Parathyroid adenoma (tissue), 2 donors: ENCODE data around the gene QSOX2.
"Not testable (repeated sequence)": the region's sequence is repeated elsewhere in the genome, so short reads cannot be mapped to it uniquely, and the experiment has no call there.

Experiments used
- H2AFZ ChIP-seq: fragments of 300-600 bp; sonication (generic); one replicate; pipeline ENCODE4 v1.7.0; 2017; ENCODE audit warnings: antibody characterized with exemption, mild to moderate bottlenecking
- H3K27ac ChIP-seq: fragments of 300-600 bp; sonication (generic); one replicate; pipeline ENCODE4 v1.7.0; 2017
- H3K27me3 ChIP-seq: fragments of 300-600 bp; sonication (generic); one replicate; pipeline ENCODE4 v1.7.0; 2017; ENCODE audit warnings: low read length; ENCODE audit not compliant: control insufficient read depth, insufficient read depth
- H3K36me3 ChIP-seq: fragments of 300-600 bp; sonication (generic); one replicate; pipeline ENCODE4 v1.7.0; 2017; ENCODE audit warnings: low read length; ENCODE audit not compliant: control insufficient read depth, insufficient read depth
- H3K4me1 ChIP-seq: fragments of 300-600 bp; sonication (generic); one replicate; pipeline ENCODE4 v1.7.0; 2017; ENCODE audit warnings: control low read depth
- H3K4me2 ChIP-seq: fragments of 300-600 bp; sonication (generic); one replicate; pipeline ENCODE4 v1.7.0; 2017; ENCODE audit warnings: low read length
- H3K4me3 ChIP-seq: fragments of 300-600 bp; sonication (generic); one replicate; pipeline ENCODE4 v1.7.0; 2017; ENCODE audit warnings: low read depth, low read length
- H3K79me2 ChIP-seq: fragments of 300-600 bp; sonication (generic); one replicate; pipeline ENCODE4 v1.7.0; 2017; ENCODE audit warnings: control low read depth
- H3K9ac ChIP-seq: fragments of 300-600 bp; sonication (generic); one replicate; pipeline ENCODE4 v1.7.0; 2017; ENCODE audit warnings: mild to moderate bottlenecking
- H3K9me3 ChIP-seq: fragments of 300-600 bp; sonication (generic); one replicate; pipeline ENCODE4 v1.7.0; 2017; ENCODE audit warnings: low read length; ENCODE audit not compliant: control insufficient read depth
- TF ChIP-seq, protein P1 (sequence below): fragments of 300-600 bp; sonication (generic); IDR thresholded peaks from one replicate; pipeline ENCODE4 v1.7.0; 2017; ENCODE audit warnings: antibody characterized with exemption, mild to moderate bottlenecking
- donor health status: primary hyperparathyroidism.

Gene QSOX2

DNA sequence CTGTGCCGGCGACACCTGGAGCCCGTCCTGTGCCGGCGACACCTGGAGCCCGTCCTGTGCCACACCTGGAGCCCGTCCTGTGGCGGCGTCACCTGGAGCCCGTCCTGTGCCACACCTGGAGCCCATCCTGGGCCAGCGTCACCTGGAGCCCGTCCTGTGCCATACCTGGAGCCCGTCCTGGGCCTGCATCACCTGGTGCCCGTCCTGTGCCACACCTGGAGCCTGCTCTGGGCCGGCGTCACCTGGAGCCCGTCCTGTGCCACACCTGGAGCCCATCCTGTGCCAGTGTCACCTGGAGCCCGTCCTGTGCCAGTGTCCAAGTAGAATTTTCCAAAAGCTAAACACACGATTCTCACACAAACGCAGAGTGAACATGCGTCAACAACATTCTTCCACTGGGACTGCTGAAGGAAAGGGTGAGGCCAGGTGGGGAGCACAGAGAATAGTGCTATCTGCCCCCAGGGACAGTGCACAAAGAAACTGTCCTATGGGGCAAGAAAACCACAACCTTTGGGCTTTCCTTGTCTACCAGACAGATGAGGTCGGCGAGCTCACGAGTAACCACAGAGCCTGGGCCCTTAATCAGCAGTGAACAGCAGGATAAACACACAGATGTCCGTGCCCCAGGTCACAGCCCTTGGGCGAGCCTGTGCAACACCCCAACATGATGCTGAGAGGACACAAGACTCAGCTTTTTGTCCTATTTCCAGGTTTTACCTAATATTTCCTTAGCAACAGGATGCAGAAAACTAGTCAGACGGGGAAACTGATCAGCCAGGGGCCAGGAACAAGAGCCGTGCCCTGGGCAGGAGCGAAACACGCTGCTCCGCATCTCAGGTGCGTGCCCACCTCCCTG is 7.9 kb downstream of the QSOX2 start:
- Histone ChIP-seq H3K27me3 (no peaks in the 10 kb centered on the region), H3K4me3 (no peak overlapping the region), H3K4me2 (no peak overlapping the region), H3K9me3 (no peaks in the 10 kb centered on the region), H3K9ac (no peak overlapping the region), H3K79me2 (peaks cover 11% of the 10 kb centered on the region), H2AFZ (no peak overlapping the region), H3K27ac (no peak overlapping the region), H3K4me1 (no peaks in the 10 kb centered on the region), H3K36me3 (no peaks in the 10 kb centered on the region)
- TF ChIP-seq, protein P1, sequence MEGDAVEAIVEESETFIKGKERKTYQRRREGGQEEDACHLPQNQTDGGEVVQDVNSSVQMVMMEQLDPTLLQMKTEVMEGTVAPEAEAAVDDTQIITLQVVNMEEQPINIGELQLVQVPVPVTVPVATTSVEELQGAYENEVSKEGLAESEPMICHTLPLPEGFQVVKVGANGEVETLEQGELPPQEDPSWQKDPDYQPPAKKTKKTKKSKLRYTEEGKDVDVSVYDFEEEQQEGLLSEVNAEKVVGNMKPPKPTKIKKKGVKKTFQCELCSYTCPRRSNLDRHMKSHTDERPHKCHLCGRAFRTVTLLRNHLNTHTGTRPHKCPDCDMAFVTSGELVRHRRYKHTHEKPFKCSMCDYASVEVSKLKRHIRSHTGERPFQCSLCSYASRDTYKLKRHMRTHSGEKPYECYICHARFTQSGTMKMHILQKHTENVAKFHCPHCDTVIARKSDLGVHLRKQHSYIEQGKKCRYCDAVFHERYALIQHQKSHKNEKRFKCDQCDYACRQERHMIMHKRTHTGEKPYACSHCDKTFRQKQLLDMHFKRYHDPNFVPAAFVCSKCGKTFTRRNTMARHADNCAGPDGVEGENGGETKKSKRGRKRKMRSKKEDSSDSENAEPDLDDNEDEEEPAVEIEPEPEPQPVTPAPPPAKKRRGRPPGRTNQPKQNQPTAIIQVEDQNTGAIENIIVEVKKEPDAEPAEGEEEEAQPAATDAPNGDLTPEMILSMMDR: no peak

DNA sequence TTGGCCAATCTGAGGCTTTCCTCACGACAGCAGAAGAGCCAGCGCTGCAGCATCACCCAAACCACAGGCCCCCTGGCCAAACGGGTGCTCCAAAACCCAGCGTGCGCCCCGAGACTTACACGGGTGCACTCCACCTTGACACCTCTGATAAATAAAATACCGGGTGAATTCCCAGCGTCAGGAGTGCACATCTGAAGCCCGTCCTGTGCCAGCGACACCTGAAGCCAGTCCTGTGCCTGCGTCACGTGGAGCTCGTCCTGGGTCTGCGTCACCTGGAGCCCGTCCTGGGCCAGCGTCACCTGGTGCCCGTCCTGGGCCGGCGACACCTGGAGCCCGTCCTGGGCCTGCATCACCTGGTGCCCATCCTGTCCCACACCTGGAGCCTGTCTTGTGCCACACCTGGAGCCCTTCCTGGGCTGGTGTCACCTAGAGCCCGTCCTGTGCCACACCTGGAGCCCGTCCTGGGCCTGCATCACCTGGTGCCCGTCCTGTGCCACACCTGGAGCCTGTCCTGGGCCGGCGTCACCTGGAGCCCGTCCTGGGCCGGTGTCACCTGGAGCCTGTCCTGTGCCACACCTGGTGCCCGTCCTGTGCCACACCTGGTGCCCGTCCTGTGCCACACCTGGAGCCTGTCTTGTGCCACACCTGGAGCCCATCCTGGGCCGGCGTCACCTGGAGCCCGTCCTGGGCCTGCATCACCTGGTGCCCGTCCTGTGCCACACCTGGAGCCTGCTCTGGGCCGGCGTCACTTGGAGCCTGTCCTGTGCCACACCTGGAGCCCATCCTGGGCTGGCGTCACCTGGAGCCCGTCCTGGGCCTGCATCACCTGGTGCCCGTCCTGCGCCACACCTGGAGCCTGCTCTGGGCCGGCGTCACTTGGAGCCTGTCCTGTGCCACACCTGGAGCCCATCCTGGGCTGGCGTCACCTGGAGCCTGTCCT is 8.9 kb downstream of the QSOX2 start:
- not testable (repeated sequence) for H3K9ac ChIP-seq, H3K4me2 ChIP-seq, H3K79me2 ChIP-seq, H3K36me3 ChIP-seq, H3K9me3 ChIP-seq, H3K27me3 ChIP-seq, H2AFZ ChIP-seq, H3K4me3 ChIP-seq, H3K27ac ChIP-seq, H3K4me1 ChIP-seq

DNA sequence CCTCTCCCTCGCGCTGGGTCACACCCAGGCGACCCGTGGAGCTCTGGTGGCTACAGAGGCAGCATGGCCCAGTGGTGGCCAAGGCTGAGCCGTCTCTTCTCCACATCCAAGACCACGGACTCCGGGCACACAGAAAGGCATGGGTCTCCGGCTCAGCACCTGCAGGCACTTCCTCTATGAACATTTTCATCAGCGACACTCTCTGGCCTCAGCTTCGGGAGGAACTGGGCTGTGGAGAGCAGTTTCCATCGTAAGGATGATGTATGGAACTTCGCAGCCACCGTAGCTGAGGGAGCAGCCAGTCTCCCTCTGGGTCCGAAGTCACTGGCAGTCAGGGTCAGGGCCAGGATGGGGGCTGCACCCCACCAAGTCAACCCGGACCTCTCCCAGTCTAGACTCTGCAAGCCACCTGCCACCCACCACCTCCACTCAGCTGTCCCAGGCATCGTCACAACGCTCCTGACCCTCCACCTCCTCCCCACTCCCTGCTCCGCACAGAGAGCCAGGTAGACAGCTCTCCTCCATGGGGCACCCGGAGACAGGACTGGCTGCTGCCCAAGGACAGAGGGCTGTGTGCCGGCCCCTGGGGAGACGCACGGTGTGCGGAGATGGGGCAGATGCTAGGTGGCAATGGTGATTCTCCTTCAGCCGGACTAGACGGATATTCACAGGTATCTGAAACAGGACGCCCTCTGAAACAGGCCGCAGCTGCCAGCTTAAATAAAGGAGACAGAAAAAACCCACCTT is 9.7 kb downstream of the QSOX2 start:
- Histone ChIP-seq H3K4me1 (no peaks in the 10 kb centered on the region), H3K9me3 (no peaks in the 10 kb centered on the region), H3K9ac (no peak overlapping the region), H2AFZ (no peak overlapping the region), H3K79me2 (no peaks in the 10 kb centered on the region), H3K36me3 (no peaks in the 10 kb centered on the region), H3K4me3 (no peak overlapping the region), H3K27me3 (no peaks in the 10 kb centered on the region), H3K27ac (no peak overlapping the region), H3K4me2 (no peak overlapping the region)
- TF ChIP-seq, protein P1: no peak

DNA sequence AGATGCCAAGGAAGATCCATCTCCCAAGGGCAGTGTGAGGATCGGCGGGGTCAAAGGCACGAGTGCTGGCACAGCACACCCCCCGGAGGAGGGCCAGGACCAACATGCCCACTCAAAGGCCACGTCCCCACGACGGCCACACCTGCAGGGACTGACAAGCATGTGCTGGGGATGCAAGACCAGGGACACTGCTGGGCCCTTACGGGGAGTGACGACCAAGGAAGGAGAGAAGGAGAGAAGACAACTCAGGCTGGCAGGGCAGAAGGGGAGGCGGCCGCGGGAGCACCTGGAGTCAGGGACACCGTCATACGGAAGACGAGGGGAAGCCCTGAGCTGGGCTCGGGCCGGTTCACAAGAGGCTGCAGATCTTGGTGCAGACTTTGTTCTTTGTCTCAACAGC is 10.4 kb downstream of the QSOX2 start:
- no peaks in the 10 kb centered on the region for H3K27me3 ChIP-seq
- no peaks in the 10 kb centered on the region for H3K79me2 ChIP-seq
- H3K9me3 ChIP-seq: no peaks in the 10 kb centered on the region
- no peak overlapping the region for H3K4me3 ChIP-seq
- no peak overlapping the region for H3K9ac ChIP-seq
- no peaks in the 10 kb centered on the region for H3K4me1 ChIP-seq
- no peak overlapping the region for H3K4me2 ChIP-seq
- TF ChIP-seq, protein P1: no peak
- H3K36me3 ChIP-seq: no peaks in the 10 kb centered on the region
- no peak overlapping the region for H2AFZ ChIP-seq
- no peak overlapping the region for H3K27ac ChIP-seq

DNA sequence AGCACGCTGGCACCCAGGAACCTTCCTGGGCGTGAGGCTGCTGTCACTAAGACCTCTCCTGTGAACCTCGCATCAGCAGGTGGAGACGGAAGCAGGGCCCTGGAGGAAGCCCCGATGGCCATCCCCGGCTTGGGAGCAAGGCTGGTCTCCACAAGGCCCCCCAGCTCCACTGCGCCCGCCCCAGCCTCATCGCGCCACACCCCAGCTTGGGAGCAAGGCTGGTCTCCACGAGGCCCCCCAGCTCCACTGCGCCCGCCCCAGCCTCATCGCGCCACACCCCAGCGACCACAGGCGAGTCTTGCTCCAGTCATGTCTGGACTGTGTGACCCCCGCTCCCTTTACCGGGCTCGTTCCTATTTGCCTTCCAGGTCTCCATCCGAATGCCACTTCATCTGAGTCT is 11.0 kb downstream of the QSOX2 start:
- H3K4me1 ChIP-seq: no peaks in the 10 kb centered on the region
- H3K79me2 ChIP-seq: no peaks in the 10 kb centered on the region
- no peak overlapping the region for H3K4me2 ChIP-seq
- H3K9me3 ChIP-seq: no peaks in the 10 kb centered on the region
- no peak overlapping the region for H3K27ac ChIP-seq
- no peaks in the 10 kb centered on the region for H3K27me3 ChIP-seq
- H3K9ac ChIP-seq: no peak overlapping the region
- H3K36me3 ChIP-seq: no peaks in the 10 kb centered on the region
- H3K4me3 ChIP-seq: no peak overlapping the region
- no peak overlapping the region for H2AFZ ChIP-seq
- TF ChIP-seq, protein P1: no peak
